GM12801 (cell line): ENCODE results near the gene TMEM80.

Source experiments
- CTCF ChIP-seq: IDR thresholded peaks from one replicate; pipeline ENCODE4 v1.5.1; 2011; ENCODE audit warnings: control low read depth; ENCODE audit not compliant: insufficient read length; ENCODE audit errors: extremely low read depth

The TMEM80 gene

GRCh38 chr11:699753-700152 is 4.1 kb downstream of the TMEM80 start:
- no peak for TF ChIP-seq CTCF

DNA sequence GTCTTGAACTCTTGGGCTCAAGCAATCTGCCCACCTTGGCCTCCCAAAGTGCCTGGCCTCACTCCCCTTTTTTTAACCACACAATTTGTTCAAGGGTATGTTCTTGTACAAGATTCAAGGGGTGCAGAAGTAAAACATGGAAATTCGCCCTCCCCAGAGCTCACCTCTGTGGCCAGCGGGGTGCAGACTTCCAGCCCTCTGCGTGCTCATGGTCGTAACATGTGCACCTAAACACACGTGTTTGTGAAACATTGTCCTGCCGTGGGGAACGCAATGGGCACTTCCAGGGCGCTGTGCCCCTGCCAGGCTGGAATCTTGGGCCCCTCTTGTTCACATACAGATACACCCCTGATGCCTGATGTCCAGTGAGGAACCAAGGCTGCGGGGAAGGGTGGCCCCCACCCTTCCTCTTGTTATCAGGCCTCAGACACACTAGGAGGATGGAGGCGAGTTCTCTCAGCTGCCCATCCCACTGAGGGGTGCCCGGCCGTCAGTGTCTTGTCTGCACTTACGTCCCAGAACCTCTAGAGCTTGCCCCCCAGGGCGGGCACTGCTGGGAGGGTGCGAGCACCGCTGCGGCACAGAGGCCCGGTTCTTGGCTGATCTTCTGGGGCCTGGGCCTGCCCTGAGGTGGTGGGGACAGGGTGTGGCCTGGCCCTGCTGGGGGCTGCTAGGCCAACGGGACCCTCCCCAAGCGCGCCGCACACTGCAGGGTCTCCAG is 6.3 kb downstream of the TMEM80 start:
- TF ChIP-seq CTCF = no peak

DNA sequence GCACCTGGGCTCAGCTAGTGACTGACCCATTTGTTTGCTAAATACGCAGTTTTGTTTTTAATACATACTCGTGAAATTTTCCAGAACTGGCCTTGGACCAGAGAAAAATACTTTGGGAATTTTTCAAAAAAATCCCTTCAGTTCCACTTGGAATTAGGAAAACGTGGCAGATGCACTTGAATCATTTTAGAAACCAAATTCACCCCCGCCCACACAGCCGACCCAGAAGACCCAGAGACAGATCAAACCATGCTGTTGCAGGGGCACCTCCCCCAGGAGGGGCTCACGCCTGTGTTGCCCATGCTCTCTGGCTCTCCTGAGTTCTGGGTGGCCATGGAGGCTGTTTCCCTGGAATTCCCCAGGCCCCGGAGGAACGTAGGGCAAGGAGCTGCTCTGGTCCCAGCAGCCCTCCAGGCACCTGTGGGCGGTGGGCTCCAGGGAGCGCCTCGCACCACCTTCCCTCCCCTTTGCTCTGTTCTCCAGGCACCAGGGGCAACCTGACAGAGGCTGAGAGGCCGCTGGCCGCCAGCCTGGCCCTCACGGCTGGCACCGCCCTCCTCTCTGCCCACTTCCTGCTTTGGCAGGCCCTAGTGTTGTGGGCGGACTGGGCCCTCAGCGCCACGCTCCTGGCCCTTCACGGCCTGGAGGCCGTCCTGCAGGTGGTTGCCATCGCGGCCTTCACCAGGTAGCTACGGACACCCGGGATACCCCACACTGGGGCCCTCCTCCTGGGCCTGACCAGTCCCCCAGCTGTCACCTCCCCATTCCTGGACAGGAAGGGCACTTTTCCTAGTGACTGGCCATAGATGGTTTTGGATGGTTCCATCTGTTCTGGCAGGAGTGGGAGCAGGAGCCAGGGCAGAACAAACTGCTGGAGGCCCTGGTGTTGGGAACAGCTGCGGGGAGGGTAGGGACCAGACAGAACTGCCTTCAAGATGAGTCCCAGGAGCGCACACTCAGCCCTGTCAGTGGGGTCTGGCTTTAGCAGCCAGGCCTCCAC is 7.1 kb downstream of the TMEM80 start:
- no peak for TF ChIP-seq CTCF

GRCh38 chr11:703506-703905 is 7.9 kb downstream of the TMEM80 start:
- no peak for TF ChIP-seq CTCF

DNA sequence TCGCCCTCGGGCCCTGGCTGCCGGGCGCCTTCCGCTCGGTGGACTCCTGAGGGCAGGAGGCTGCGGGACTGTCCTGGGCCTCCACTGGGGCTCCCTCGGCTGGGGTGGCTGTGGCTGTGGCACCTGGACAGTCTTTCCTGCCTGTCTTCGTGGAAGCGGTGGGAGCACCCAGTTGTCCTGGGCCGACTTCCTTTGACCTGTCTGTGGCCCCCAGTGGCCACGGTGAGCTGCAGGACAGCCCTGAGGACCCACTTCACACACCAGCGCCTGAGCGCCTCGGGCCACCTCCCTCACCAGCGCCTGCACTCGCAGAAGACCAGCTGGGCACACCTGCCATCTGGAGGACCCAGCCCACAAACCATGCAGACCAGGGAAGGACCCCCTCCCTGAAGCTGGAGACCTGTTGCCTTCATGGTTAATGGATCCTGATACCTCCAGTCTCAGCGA is 8.6 kb downstream of the TMEM80 start:
- no peak for TF ChIP-seq CTCF

GRCh38 chr11:704781-705645 is 9.4 kb downstream of the TMEM80 start:
- no peak for TF ChIP-seq CTCF
